Endodermal cell (in vitro differentiated cells): ENCODE results near the gene PCSK9. TPM values are rescaled to one million over a fixed set of nuclear protein-coding genes. Genes with fewer than 3 reads are reported as not detected.

Experiments used
- DNase-seq: peaks from one replicate; pipeline ENCODE4 v3.0.0-alpha.2; 2017
- H3K27ac ChIP-seq: 2 replicates; pipeline ENCODE4 v1.5.1; 2013; ENCODE audit warnings: mild to moderate bottlenecking, low read depth, low read length, moderate library complexity
- H3K27me3 ChIP-seq: 2 replicates; pipeline ENCODE4 v1.6.1; 2013; ENCODE audit warnings: mild to moderate bottlenecking, low read length, moderate library complexity; ENCODE audit not compliant: insufficient read depth, control insufficient read depth, poor library complexity, severe bottlenecking
- H3K36me3 ChIP-seq: 2 replicates; pipeline ENCODE4 v1.7.0; 2013; ENCODE audit warnings: mild to moderate bottlenecking, low read length, moderate library complexity; ENCODE audit not compliant: control insufficient read depth, insufficient read depth
- H3K4me1 ChIP-seq: one replicate; pipeline ENCODE4 v1.7.0; 2013; ENCODE audit warnings: low read length; ENCODE audit not compliant: control insufficient read depth, insufficient read depth
- H3K4me3 ChIP-seq: 2 replicates; pipeline ENCODE4 v1.5.1; 2013; ENCODE audit warnings: mild to moderate bottlenecking, low read length, moderate library complexity
- H3K9ac ChIP-seq: 2 replicates; pipeline ENCODE4 v1.6.1; 2013; ENCODE audit warnings: mild to moderate bottlenecking, low read length, moderate library complexity; ENCODE audit not compliant: poor library complexity, severe bottlenecking; ENCODE audit errors: extremely low read depth
- H3K9me3 ChIP-seq: 2 replicates; pipeline ENCODE4 v1.6.1; 2013; ENCODE audit warnings: mild to moderate bottlenecking, low read length, moderate library complexity; ENCODE audit not compliant: control insufficient read depth
- H3K27ac Mint-ChIP-seq: 2 replicates; pipeline ENCODE4 v1.8.0; 2020; ENCODE audit warnings: mixed read lengths
- H3K27me3 Mint-ChIP-seq: 2 replicates; pipeline ENCODE4 v1.8.0; 2021; ENCODE audit warnings: mild to moderate bottlenecking, mixed read lengths; ENCODE audit not compliant: insufficient read depth
- H3K36me3 Mint-ChIP-seq: 2 replicates; pipeline ENCODE4 v1.8.0; 2020; ENCODE audit warnings: low read depth, mixed read lengths
- H3K4me1 Mint-ChIP-seq: 2 replicates; pipeline ENCODE4 v1.8.0; 2020; ENCODE audit warnings: mixed read lengths
- H3K4me3 Mint-ChIP-seq: 2 replicates; pipeline ENCODE4 v1.8.0; 2020; ENCODE audit warnings: mild to moderate bottlenecking, moderate library complexity, mixed read lengths
- H3K9me3 Mint-ChIP-seq: 2 replicates; pipeline ENCODE4 v1.8.0; 2020; ENCODE audit warnings: mild to moderate bottlenecking, mixed read lengths
- CTCF ChIP-seq: fragments of 200-600 bp; sonication (generic); conservative IDR thresholded peaks from 2 replicates; pipeline ENCODE4 v1.5.0; 2021; ENCODE audit warnings: antibody characterized with exemption, mild to moderate bottlenecking
- WGBS, 2 experiments: methylation state at CpG; one replicate each; pipeline versions ENCODE4 v1.1.5 to v1.1.7; 2013; ENCODE audit warnings: missing lambda C conversion rate in 2 of 2, mixed read lengths in 1 of 2; ENCODE audit not compliant: insufficient coverage in 1 of 2, insufficient read length in 1 of 2; 5-methylcytosine and 5-hydroxymethylcytosine counted together
- total RNA-seq, 2 donors: library from RNA; stranded (reverse); fragmentation: NEBNext Ultra II Directional in 1 of 2; extraction: Animal tissue kit (Norgen Biotek cat#: 25700) in 1 of 2; gene quantifications; 2 replicates in 1 of 2; 3 replicates in 1 of 2; pipeline ENCODE4 v1.2.1, GENCODE V29; 2021

Gene PCSK9
- total RNA-seq, 2 donors from 2014 or later: 26.1 to 59.9 TPM

- Histone ChIP-seq H3K4me3 (no peak overlapping the region), H3K9ac (no peak overlapping the region), H3K9me3 (no peaks in the 10 kb centered on the region), H3K27me3 (no peaks in the 10 kb centered on the region), H3K27ac (no peak overlapping the region), H3K36me3 (peaks cover 3% of the 10 kb centered on the region), H3K4me1 (peaks cover 5% of the 10 kb centered on the region)
- no peak overlapping the region for H3K4me3 Mint-ChIP-seq
- no peak for DNase-seq
- peaks cover 45% of the 10 kb centered on the region for H3K36me3 Mint-ChIP-seq
- no peaks in the 10 kb centered on the region for H3K9me3 Mint-ChIP-seq
- H3K27ac Mint-ChIP-seq: peak overlapping the region; percentile 31
- H3K4me1 Mint-ChIP-seq: peaks cover 8% of the 10 kb centered on the region
- 90 to 97% methylated on average over 4 to 10 of the region's 11 CpGs for WGBS, 2 experiments
- TF ChIP-seq CTCF: no peak
- no peaks in the 10 kb centered on the region for H3K27me3 Mint-ChIP-seq
Measured at GRCh38 chr1:55048453-55049270, 9.3 kb downstream of the PCSK9 start.

GRCh38 chr1:55049271-55049913 lies 10.0 kb downstream of the PCSK9 start:
- H3K27ac Mint-ChIP-seq: peak overlapping the region; percentile 31
- H3K36me3 ChIP-seq: peaks cover 3% of the 10 kb centered on the region

GRCh38 chr1:55049914-55050278 lies 10.5 kb downstream of the PCSK9 start:
- H3K27ac ChIP-seq: no peak overlapping the region
- H3K4me3 ChIP-seq: no peak overlapping the region
- Mint-ChIP-seq H3K27me3 (no peaks in the 10 kb centered on the region), H3K9me3 (no peaks in the 10 kb centered on the region), H3K36me3 (peaks cover 33% of the 10 kb centered on the region), H3K4me3 (no peak overlapping the region), H3K4me1 (peaks cover 8% of the 10 kb centered on the region), H3K27ac (no peak overlapping the region)
- H3K4me1 ChIP-seq: peaks cover 5% of the 10 kb centered on the region
- TF ChIP-seq CTCF: no peak
- H3K27me3 ChIP-seq: no peaks in the 10 kb centered on the region
- no peaks in the 10 kb centered on the region for H3K9me3 ChIP-seq
- no peak for DNase-seq
- peaks cover 3% of the 10 kb centered on the region for H3K36me3 ChIP-seq
- 91 to 97% methylated on average over 7 to 9 of the region's 9 CpGs for WGBS, 2 experiments
- H3K9ac ChIP-seq: no peak overlapping the region

More at GRCh38 chr1:55049271-55049913, 10.0 kb downstream of the PCSK9 start:
- Histone ChIP-seq H3K4me1 (peaks cover 5% of the 10 kb centered on the region), H3K27me3 (no peaks in the 10 kb centered on the region), H3K4me3 (no peak overlapping the region), H3K9me3 (no peaks in the 10 kb centered on the region), H3K27ac (no peak overlapping the region), H3K9ac (no peak overlapping the region)
- Mint-ChIP-seq H3K36me3 (peaks cover 38% of the 10 kb centered on the region), H3K9me3 (no peaks in the 10 kb centered on the region), H3K27me3 (no peaks in the 10 kb centered on the region), H3K4me1 (peaks cover 8% of the 10 kb centered on the region), H3K4me3 (no peak overlapping the region)
- 87 to 93% methylated on average over 6 to 9 of the region's 9 CpGs for WGBS, 2 experiments
- no peak for DNase-seq
- peak; percentile 63 for TF ChIP-seq CTCF
